ENCODE data around the gene INO80C.

GRCh38 chr18:35484034-35484433 lies 13.7 kb downstream of the INO80C start:
- no peak for TF ChIP-seq CTCF (IDR thresholded peaks at IDR 0.05)
- no peak for TF ChIP-seq POLR2A (IDR thresholded peaks at IDR 0.05)
